Stimulated activated CD4-positive, alpha-beta T cell treated with anti-CD3 and anti-CD28 coated beads, Interleukin-1b, Interleukin-23, amount 100 ng/mL, for 24 hours (primary cell): ENCODE measurements around the gene SLC27A3.

Experiments
- DNase-seq, 4 experiments: peaks; one replicate each; pipeline ENCODE4 v3.0.0-alpha.2; 2020; ENCODE audit warnings: low read depth in 4 of 4, low spot score in 1 of 4

SLC27A3 gene

GRCh38 chr1:153774780-153775457 is at the start of gene SLC27A3:
TSS of gene SLC27A3 (plus strand) at chr1:153775407. CDS start at chr1:153775498, 91 bp downstream.
- DNase-seq = peak in 1 of 4 experiments; percentile 14

- DNase-seq = peak; percentile 88 to 98 (median 94)
Measured at GRCh38 chr1:153727463-153728304, 47.5 kb upstream of the SLC27A3 start, which contains the start of gene INTS3. TSS of gene INTS3 (plus strand) at chr1:153728050. CDS start at chr1:153728635, 585 bp downstream.

GRCh38 chr1:153728305-153729066 is 46.7 kb upstream of the SLC27A3 start:
- DNase-seq = peak in 3 of 4 experiments; percentile 7 to 10 (median 7)

- no peak for DNase-seq
Measured at GRCh38 chr1:153730468-153730988, 44.7 kb upstream of the SLC27A3 start.

GRCh38 chr1:153733970-153734369 is 41.2 kb upstream of the SLC27A3 start:
- no peak for DNase-seq

GRCh38 chr1:153734396-153735089 is 40.7 kb upstream of the SLC27A3 start:
- DNase-seq = no peak

GRCh38 chr1:153735090-153735420 is 40.2 kb upstream of the SLC27A3 start:
- DNase-seq = no peak

GRCh38 chr1:153741986-153742385 is 33.2 kb upstream of the SLC27A3 start:
- no peak for DNase-seq

GRCh38 chr1:153742411-153743142 is 32.6 kb upstream of the SLC27A3 start:
- DNase-seq = no peak

- no peak for DNase-seq
Measured at GRCh38 chr1:153745417-153745816, 29.8 kb upstream of the SLC27A3 start.

- DNase-seq = no peak
Measured at GRCh38 chr1:153746174-153746573, 29.0 kb upstream of the SLC27A3 start.

GRCh38 chr1:153748903-153749302 is 26.3 kb upstream of the SLC27A3 start:
- no peak for DNase-seq

GRCh38 chr1:153749408-153750005 is 25.7 kb upstream of the SLC27A3 start:
- peak; percentile 45 to 65 (median 56) for DNase-seq

GRCh38 chr1:153750026-153750995 is 24.9 kb upstream of the SLC27A3 start:
- DNase-seq = no peak

- DNase-seq = no peak
Measured at GRCh38 chr1:153752072-153752471, 23.1 kb upstream of the SLC27A3 start.

- DNase-seq = no peak
Measured at GRCh38 chr1:153752571-153753195, 22.5 kb upstream of the SLC27A3 start.

GRCh38 chr1:153754266-153754665 is 20.9 kb upstream of the SLC27A3 start:
- DNase-seq = no peak

GRCh38 chr1:153760440-153760839 is 14.8 kb upstream of the SLC27A3 start:
- DNase-seq = no peak
